Thoracic aorta (tissue), 2 donors: ENCODE data around the gene ZNF280D. TPM values are rescaled to one million over a fixed set of nuclear protein-coding genes. Genes with fewer than 3 reads are reported as not detected.

Source experiments
- ATAC-seq: fragments of 150-250 bp; one replicate; pipeline ENCODE4 v1.8.0; 2017; ENCODE audit warnings: low read depth; ENCODE audit not compliant: insufficient number of reproducible peaks, low FRiP score
- DNase-seq: peaks from one replicate; pipeline ENCODE4 v3.0.0-alpha.2; 2020; ENCODE audit warnings: low spot score
- H3K27ac ChIP-seq, 2 donors: fragments of 200-600 bp; sonication (generic); 1 replicate in 1 of 2; 2 replicates in 1 of 2; pipeline ENCODE4 v1.5.1; 2016; ENCODE audit warnings: mild to moderate bottlenecking in 2 of 2, moderate library complexity in 2 of 2
- H3K27me3 ChIP-seq: fragments of 200-600 bp; sonication (generic); replicated peaks from 2 replicates; pipeline ENCODE4 v1.6.0; 2016; ENCODE audit warnings: mild to moderate bottlenecking; ENCODE audit not compliant: insufficient read depth
- H3K36me3 ChIP-seq: fragments of 200-600 bp; sonication (generic); one replicate; pipeline ENCODE4 v1.5.1; 2016
- H3K4me1 ChIP-seq, 2 donors: fragments of 200-600 bp; sonication (generic); 1 replicate in 1 of 2; 2 replicates in 1 of 2; pipeline versions ENCODE4 v1.5.1 to v1.6.0; 2016; ENCODE audit warnings: low read depth in 2 of 2, mild to moderate bottlenecking in 1 of 2; ENCODE audit not compliant: control insufficient read depth in 1 of 2
- H3K4me3 ChIP-seq: fragments of 200-600 bp; sonication (generic); 2 replicates; pipeline ENCODE4 v1.5.1; 2016; ENCODE audit warnings: mild to moderate bottlenecking
- H3K9me3 ChIP-seq: fragments of 200-600 bp; sonication (generic); 2 replicates; pipeline ENCODE4 v1.5.1; 2016
- CTCF ChIP-seq: fragments of 200-600 bp; sonication (generic); IDR thresholded peaks from one replicate; pipeline ENCODE4 v1.5.1; 2019; ENCODE audit warnings: antibody characterized with exemption
- total RNA-seq, 2 donors: library from RNA; depleted of rRNA; stranded (reverse); fragments of >200 nt; gene quantifications; one replicate each; pipeline versions ENCODE4 v1.1.0 to v1.2.3, GENCODE V29; 2016

The ZNF280D gene
- total RNA-seq, 2 donors from 2014 or later = 50.0 to 55.1 TPM

GRCh38 chr15:56767315-56767714, 34.0 kb upstream of the ZNF280D start:
- Histone ChIP-seq H3K4me3 (no peak overlapping the region), H3K9me3 (no peaks in the 10 kb centered on the region), H3K27ac (no peak overlapping the region), H3K4me1 (peaks cover 9% of the 10 kb centered on the region in 2 donors), H3K36me3 (no peaks in the 10 kb centered on the region), H3K27me3 (no peaks in the 10 kb centered on the region)
- no peak for ATAC-seq
- DNase-seq = no peak
- TF ChIP-seq CTCF = no peak

GRCh38 chr15:56765251-56765650, 31.9 kb upstream of the ZNF280D start:
- TF ChIP-seq CTCF = no peak
- H3K4me1 ChIP-seq = peaks cover 9% of the 10 kb centered on the region in 2 donors
- no peak overlapping the region for H3K4me3 ChIP-seq
- DNase-seq (no peak), ATAC-seq (no peak)
- no peaks in the 10 kb centered on the region for H3K36me3 ChIP-seq
- no peaks in the 10 kb centered on the region for H3K27me3 ChIP-seq
- no peaks in the 10 kb centered on the region for H3K9me3 ChIP-seq
- no peak overlapping the region for H3K27ac ChIP-seq

GRCh38 chr15:56763141-56763895, 30.0 kb upstream of the ZNF280D start:
- no peaks in the 10 kb centered on the region for H3K27me3 ChIP-seq
- no peaks in the 10 kb centered on the region for H3K36me3 ChIP-seq
- no peak for TF ChIP-seq CTCF
- no peak for ATAC-seq
- no peak overlapping the region for H3K4me3 ChIP-seq
- no peak overlapping the region for H3K27ac ChIP-seq
- DNase-seq = no peak
- H3K4me1 ChIP-seq = peaks cover 9 to 13% of the 10 kb centered on the region in 2 donors
- no peaks in the 10 kb centered on the region for H3K9me3 ChIP-seq

- Histone ChIP-seq H3K27ac (no peak overlapping the region), H3K4me3 (no peak overlapping the region), H3K4me1 (peaks cover 9 to 11% of the 10 kb centered on the region in 2 donors), H3K27me3 (no peaks in the 10 kb centered on the region), H3K36me3 (no peaks in the 10 kb centered on the region), H3K9me3 (no peaks in the 10 kb centered on the region)
- ATAC-seq = no peak
- no peak for DNase-seq
- no peak for TF ChIP-seq CTCF
Observed at GRCh38 chr15:56760186-56760585, 26.9 kb upstream of the ZNF280D start.

- TF ChIP-seq CTCF = no peak
- no peak for DNase-seq
- Histone ChIP-seq H3K4me1 (peaks cover 9 to 10% of the 10 kb centered on the region in 2 donors), H3K27me3 (no peaks in the 10 kb centered on the region), H3K9me3 (no peaks in the 10 kb centered on the region), H3K4me3 (no peak overlapping the region), H3K36me3 (no peaks in the 10 kb centered on the region), H3K27ac (no peak overlapping the region)
- no peak for ATAC-seq
Observed at GRCh38 chr15:56759450-56759845, 26.1 kb upstream of the ZNF280D start.
